HG03565 (cell line): ENCODE data around the gene ABCD1.
"Not testable (repeated sequence)": the region's sequence is repeated elsewhere in the genome, so short reads cannot be mapped to it uniquely, and the experiment has no call there.

Source experiments
- ATAC-seq: cut with Tn5 transposase; IDR thresholded peaks from one replicate; pipeline ENCODE4 v1.9.1; 2021; ENCODE audit warnings: mild to moderate bottlenecking, moderate library complexity; ENCODE audit not compliant: unreplicated experiment

The ABCD1 gene

GRCh38 chrX:153707406-153707805 is 17.2 kb upstream of the ABCD1 start:
- no peak for ATAC-seq

- no peak for ATAC-seq
Measured at GRCh38 chrX:153708415-153708814, 16.2 kb upstream of the ABCD1 start.

- no peak for ATAC-seq
Measured at GRCh38 chrX:153709726-153710674, 14.7 kb upstream of the ABCD1 start.

GRCh38 chrX:153714256-153714655 is 10.4 kb upstream of the ABCD1 start:
- no peak for ATAC-seq

GRCh38 chrX:153717445-153717844 is 7.2 kb upstream of the ABCD1 start:
- ATAC-seq: no peak

- ATAC-seq: no peak
Measured at GRCh38 chrX:153719238-153719637, 5.4 kb upstream of the ABCD1 start.

- no peak for ATAC-seq
Measured at GRCh38 chrX:153719701-153720100, 5.0 kb upstream of the ABCD1 start.

- no peak for ATAC-seq
Measured at GRCh38 chrX:153722704-153723350, 1.8 kb upstream of the ABCD1 start.

GRCh38 chrX:153723351-153724251 is 1.1 kb upstream of the ABCD1 start:
- ATAC-seq: peak; percentile 21

- no peak for ATAC-seq
Measured at GRCh38 chrX:153725039-153725831, 579 bp downstream of the ABCD1 start.

- ATAC-seq: no peak
Measured at GRCh38 chrX:153725832-153726285, 1.2 kb downstream of the ABCD1 start.

- no peak for ATAC-seq
Measured at GRCh38 chrX:153726286-153727122, 1.8 kb downstream of the ABCD1 start.

- ATAC-seq: no peak
Measured at GRCh38 chrX:153727123-153727931, 2.7 kb downstream of the ABCD1 start.

GRCh38 chrX:153728095-153728494 is 3.4 kb downstream of the ABCD1 start:
- ATAC-seq: no peak

GRCh38 chrX:153728951-153729631 is 4.4 kb downstream of the ABCD1 start:
- no peak for ATAC-seq

- not testable (repeated sequence) for ATAC-seq
Measured at GRCh38 chrX:153730115-153730514, 5.5 kb downstream of the ABCD1 start.

- no peak for ATAC-seq
Measured at GRCh38 chrX:153731117-153731844, 6.6 kb downstream of the ABCD1 start.
